Measurements from ENCODE around the gene C3orf20.

- no peak for TF ChIP-seq L3MBTL2 (conservative IDR thresholded peaks at IDR 0.05)
- no peak for TF ChIP-seq SUZ12 (IDR thresholded peaks at IDR 0.05)
- no peak for TF ChIP-seq TARDBP (IDR thresholded peaks at IDR 0.05)
- TF ChIP-seq SP1 (IDR thresholded peaks at IDR 0.05): no peak
- TF ChIP-seq HDGF (IDR thresholded peaks at IDR 0.05; ENCODE audit: borderline replicate concordance): no peak
- no peak for TF ChIP-seq FOXA1 (IDR thresholded peaks at IDR 0.05)
- TF ChIP-seq ELF4 (IDR thresholded peaks at IDR 0.05): no peak
- TF ChIP-seq LEF1 (IDR thresholded peaks at IDR 0.05; ENCODE audit: borderline replicate concordance): no peak
- TF ChIP-seq FOXK2 (IDR thresholded peaks at IDR 0.05): no peak
- no peak for TF ChIP-seq ARNT (IDR thresholded peaks at IDR 0.05)
- TF ChIP-seq NFRKB (IDR thresholded peaks at IDR 0.05): no peak
- TF ChIP-seq, protein P1, sequence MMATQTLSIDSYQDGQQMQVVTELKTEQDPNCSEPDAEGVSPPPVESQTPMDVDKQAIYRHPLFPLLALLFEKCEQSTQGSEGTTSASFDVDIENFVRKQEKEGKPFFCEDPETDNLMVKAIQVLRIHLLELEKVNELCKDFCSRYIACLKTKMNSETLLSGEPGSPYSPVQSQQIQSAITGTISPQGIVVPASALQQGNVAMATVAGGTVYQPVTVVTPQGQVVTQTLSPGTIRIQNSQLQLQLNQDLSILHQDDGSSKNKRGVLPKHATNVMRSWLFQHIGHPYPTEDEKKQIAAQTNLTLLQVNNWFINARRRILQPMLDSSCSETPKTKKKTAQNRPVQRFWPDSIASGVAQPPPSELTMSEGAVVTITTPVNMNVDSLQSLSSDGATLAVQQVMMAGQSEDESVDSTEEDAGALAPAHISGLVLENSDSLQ (IDR thresholded peaks at IDR 0.05): no peak
These were observed 86.9 kb downstream of the C3orf20 start for GRCh38 chr3:14761866-14762265.
